Muscle layer of duodenum (tissue), 2 donors: ENCODE results near the gene SERPINH1.

Experiments
- H3K27ac ChIP-seq: one replicate; pipeline ENCODE4 v1.7.0; 2013; ENCODE audit warnings: mild to moderate bottlenecking, low read length
- H3K27me3 ChIP-seq: one replicate; pipeline ENCODE4 v1.7.0; 2013; ENCODE audit warnings: low read depth, mild to moderate bottlenecking, control low read depth, low read length
- H3K36me3 ChIP-seq, 2 donors: one replicate each; pipeline ENCODE4 v1.7.0; 2013; ENCODE audit warnings: low read length in 2 of 2, control low read depth in 1 of 2, mild to moderate bottlenecking in 1 of 2; ENCODE audit not compliant: insufficient read depth in 2 of 2, control insufficient read depth in 1 of 2
- H3K4me1 ChIP-seq, 2 donors: one replicate each; pipeline ENCODE4 v1.7.0; 2013; ENCODE audit warnings: low read length in 2 of 2, mild to moderate bottlenecking in 2 of 2, control low read depth in 1 of 2, moderate library complexity in 1 of 2; ENCODE audit not compliant: insufficient read depth in 2 of 2, control insufficient read depth in 1 of 2
- H3K4me3 ChIP-seq, 2 donors: one replicate each; pipeline ENCODE4 v1.7.0; 2013; ENCODE audit warnings: low read length in 2 of 2, low read depth in 1 of 2, mild to moderate bottlenecking in 1 of 2
- H3K9me3 ChIP-seq, 2 donors: one replicate each; pipeline ENCODE4 v1.7.0; 2013; ENCODE audit warnings: low read length in 2 of 2, control low read depth in 1 of 2, mild to moderate bottlenecking in 1 of 2; ENCODE audit not compliant: control insufficient read depth in 1 of 2
- donor health status: healthy.

Gene SERPINH1

DNA sequence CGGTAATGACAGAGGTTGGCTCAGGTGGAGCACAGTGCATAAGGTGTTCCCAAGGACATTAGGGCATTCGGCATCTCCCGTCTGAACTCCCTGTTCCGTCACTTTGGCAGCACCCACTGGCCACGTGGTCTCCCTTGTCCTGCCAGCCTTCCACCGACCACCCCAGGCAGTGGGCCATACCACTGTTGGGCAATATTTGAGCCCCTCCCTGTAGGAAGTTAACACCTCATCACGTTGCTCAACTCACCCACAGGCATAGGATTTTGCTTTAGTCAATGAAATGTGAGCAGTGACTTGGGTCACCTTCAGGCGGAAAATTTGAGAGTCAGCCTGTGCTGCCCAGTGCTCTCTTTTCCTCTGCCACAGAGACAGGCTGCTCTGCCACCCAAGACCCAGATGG is 44.0 kb downstream of the SERPINH1 start:
- Histone ChIP-seq H3K27ac (no peak overlapping the region), H3K36me3 (peaks cover 0 to 15% of the 10 kb centered on the region in 2 donors), H3K4me1 (no peaks in the 10 kb centered on the region), H3K9me3 (no peaks in the 10 kb centered on the region), H3K27me3 (no peaks in the 10 kb centered on the region), H3K4me3 (no peak overlapping the region)

DNA sequence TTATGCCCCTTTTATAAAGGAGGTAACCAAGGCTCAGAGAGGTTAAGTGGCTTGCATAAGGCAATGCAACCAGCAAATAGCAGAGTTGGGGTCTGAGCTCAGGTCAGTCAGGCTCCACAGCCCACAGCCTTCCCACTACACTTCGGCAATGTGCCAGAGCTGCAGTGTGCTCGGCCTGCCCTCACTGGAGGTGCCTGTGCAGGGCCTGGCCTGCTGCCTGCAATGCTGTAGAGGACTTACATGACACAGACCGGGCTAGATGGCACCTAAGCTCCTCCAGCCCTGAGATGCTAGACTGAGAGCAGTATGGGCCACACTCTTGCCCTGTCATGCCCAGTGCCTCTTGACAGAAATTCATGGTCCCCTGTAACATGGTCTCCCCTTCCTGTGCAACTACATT is 49.8 kb downstream of the SERPINH1 start:
- Histone ChIP-seq H3K4me3 (no peak overlapping the region), H3K9me3 (no peaks in the 10 kb centered on the region), H3K27me3 (no peaks in the 10 kb centered on the region), H3K27ac (no peak overlapping the region), H3K4me1 (no peaks in the 10 kb centered on the region), H3K36me3 (peaks cover 0 to 3% of the 10 kb centered on the region in 2 donors)

- no peaks in the 10 kb centered on the region for H3K9me3 ChIP-seq
- H3K27ac ChIP-seq: no peak overlapping the region
- no peaks in the 10 kb centered on the region for H3K36me3 ChIP-seq
- H3K4me3 ChIP-seq: no peak overlapping the region
- H3K4me1 ChIP-seq: no peaks in the 10 kb centered on the region
- no peaks in the 10 kb centered on the region for H3K27me3 ChIP-seq
Observed at GRCh38 chr11:75615751-75616150, 53.7 kb downstream of the SERPINH1 start.

GRCh38 chr11:75616281-75616680 is 54.2 kb downstream of the SERPINH1 start:
- Histone ChIP-seq H3K27me3 (no peaks in the 10 kb centered on the region), H3K27ac (no peak overlapping the region), H3K9me3 (no peaks in the 10 kb centered on the region), H3K4me3 (no peak overlapping the region), H3K36me3 (no peaks in the 10 kb centered on the region), H3K4me1 (no peaks in the 10 kb centered on the region)
